Transverse colon (tissue), 4 donors: Measurements from ENCODE around the gene HLA-DQB2.

Source experiments
- CTCF ChIP-seq, 5 experiments: fragments of 200-600 bp in 3 of 5; fragments of 450-650 bp in 2 of 5; sonication (generic) in 3 of 5; IDR thresholded peaks; 1 replicate in 2 of 5; 2 replicates in 3 of 5; pipeline ENCODE4 v1.5.1; 2016 to 2017; ENCODE audit warnings: antibody characterized with exemption in 5 of 5, inconsistent platforms in 3 of 5, mild to moderate bottlenecking in 2 of 5, moderate library complexity in 1 of 5
- POLR2A ChIP-seq: fragments of 450-650 bp; IDR thresholded peaks from one replicate; pipeline ENCODE4 v1.6.1; 2016; ENCODE audit warnings: antibody characterized with exemption, mild to moderate bottlenecking, moderate library complexity
- POLR2AphosphoS5 ChIP-seq, 3 donors: sonication (generic); formaldehyde crosslinking; IDR thresholded peaks; one replicate each; pipeline ENCODE4 v1.6.1; 2016; ENCODE audit warnings: antibody characterized with exemption in 3 of 3

GRCh38 chr6:32774426-32774825, 11.1 kb upstream of the HLA-DQB2 start:
- no peak for TF ChIP-seq POLR2A
- TF ChIP-seq CTCF (IDR thresholded peaks at IDR 0.05) = no peak
- no peak for TF ChIP-seq POLR2AphosphoS5 (IDR thresholded peaks at IDR 0.05)
